OCI-LY7 (cell line): ENCODE data around the gene RAI2.

Experiments
- EZH2phosphoT487 ChIP-seq: fragments of 200-600 bp; sonication (generic); IDR thresholded peaks from 2 replicates; pipeline ENCODE4 v1.6.1; 2018; ENCODE audit warnings: low read depth, borderline replicate concordance, mild to moderate bottlenecking, mixed run types, antibody characterized with exemption, low read length, moderate library complexity, mixed read lengths
- TF ChIP-seq, protein P1 (sequence below): fragments of 200-600 bp; sonication (generic); conservative IDR thresholded peaks from 2 replicates; pipeline ENCODE4 v1.5.1; 2014; ENCODE audit warnings: mild to moderate bottlenecking, antibody characterized with exemption, low read length, moderate library complexity, mixed read lengths

- TF ChIP-seq, protein P1, sequence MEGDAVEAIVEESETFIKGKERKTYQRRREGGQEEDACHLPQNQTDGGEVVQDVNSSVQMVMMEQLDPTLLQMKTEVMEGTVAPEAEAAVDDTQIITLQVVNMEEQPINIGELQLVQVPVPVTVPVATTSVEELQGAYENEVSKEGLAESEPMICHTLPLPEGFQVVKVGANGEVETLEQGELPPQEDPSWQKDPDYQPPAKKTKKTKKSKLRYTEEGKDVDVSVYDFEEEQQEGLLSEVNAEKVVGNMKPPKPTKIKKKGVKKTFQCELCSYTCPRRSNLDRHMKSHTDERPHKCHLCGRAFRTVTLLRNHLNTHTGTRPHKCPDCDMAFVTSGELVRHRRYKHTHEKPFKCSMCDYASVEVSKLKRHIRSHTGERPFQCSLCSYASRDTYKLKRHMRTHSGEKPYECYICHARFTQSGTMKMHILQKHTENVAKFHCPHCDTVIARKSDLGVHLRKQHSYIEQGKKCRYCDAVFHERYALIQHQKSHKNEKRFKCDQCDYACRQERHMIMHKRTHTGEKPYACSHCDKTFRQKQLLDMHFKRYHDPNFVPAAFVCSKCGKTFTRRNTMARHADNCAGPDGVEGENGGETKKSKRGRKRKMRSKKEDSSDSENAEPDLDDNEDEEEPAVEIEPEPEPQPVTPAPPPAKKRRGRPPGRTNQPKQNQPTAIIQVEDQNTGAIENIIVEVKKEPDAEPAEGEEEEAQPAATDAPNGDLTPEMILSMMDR: no peak
- TF ChIP-seq EZH2phosphoT487: no peak
Observed at GRCh38 chrX:17826609-17827496, 34.2 kb downstream of the RAI2 start.
